Astrocyte (in vitro differentiated cells and primary cell): ENCODE results near the gene SLC9A4.

Experiments
- EZH2 ChIP-seq: IDR thresholded peaks from 2 replicates; pipeline ENCODE4 v1.6.1; 2012; ENCODE audit warnings: mild to moderate bottlenecking, low read length, inconsistent platforms; ENCODE audit not compliant: insufficient read depth
- TF ChIP-seq, protein P1 (sequence below): IDR thresholded peaks from 2 replicates; pipeline ENCODE4 v1.5.1; 2011; ENCODE audit warnings: low read depth, mild to moderate bottlenecking, inconsistent platforms, low read length, moderate library complexity; ENCODE audit not compliant: insufficient read depth

GRCh38 chr2:102424754-102425153 lies 48.3 kb upstream of the SLC9A4 start:
- TF ChIP-seq, protein P1, sequence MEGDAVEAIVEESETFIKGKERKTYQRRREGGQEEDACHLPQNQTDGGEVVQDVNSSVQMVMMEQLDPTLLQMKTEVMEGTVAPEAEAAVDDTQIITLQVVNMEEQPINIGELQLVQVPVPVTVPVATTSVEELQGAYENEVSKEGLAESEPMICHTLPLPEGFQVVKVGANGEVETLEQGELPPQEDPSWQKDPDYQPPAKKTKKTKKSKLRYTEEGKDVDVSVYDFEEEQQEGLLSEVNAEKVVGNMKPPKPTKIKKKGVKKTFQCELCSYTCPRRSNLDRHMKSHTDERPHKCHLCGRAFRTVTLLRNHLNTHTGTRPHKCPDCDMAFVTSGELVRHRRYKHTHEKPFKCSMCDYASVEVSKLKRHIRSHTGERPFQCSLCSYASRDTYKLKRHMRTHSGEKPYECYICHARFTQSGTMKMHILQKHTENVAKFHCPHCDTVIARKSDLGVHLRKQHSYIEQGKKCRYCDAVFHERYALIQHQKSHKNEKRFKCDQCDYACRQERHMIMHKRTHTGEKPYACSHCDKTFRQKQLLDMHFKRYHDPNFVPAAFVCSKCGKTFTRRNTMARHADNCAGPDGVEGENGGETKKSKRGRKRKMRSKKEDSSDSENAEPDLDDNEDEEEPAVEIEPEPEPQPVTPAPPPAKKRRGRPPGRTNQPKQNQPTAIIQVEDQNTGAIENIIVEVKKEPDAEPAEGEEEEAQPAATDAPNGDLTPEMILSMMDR: no peak
- no peak for TF ChIP-seq EZH2
